Tongue (tissue), 2 donors: ENCODE results near the gene GBP1. TPM values are rescaled to one million over a fixed set of nuclear protein-coding genes. Genes with fewer than 3 reads are reported as not detected.
"Not testable (repeated sequence)": the region's sequence is repeated elsewhere in the genome, so short reads cannot be mapped to it uniquely, and the experiment has no call there.

Source experiments
- DNase-seq: peaks from one replicate; pipeline ENCODE4 v3.0.0-alpha.2; 2015
- total RNA-seq: library from RNA; depleted of rRNA; stranded (reverse); fragments of >200 nt; gene quantifications from one replicate; pipeline ENCODE4 v1.2.3, GENCODE V29; 2014

GBP1 gene
- total RNA-seq, 1 donor from 2014 or later, result 13.2 TPM

- no peak for DNase-seq
Measured at GRCh38 chr1:89051300-89051954, 13.6 kb downstream of the GBP1 start.

DNA sequence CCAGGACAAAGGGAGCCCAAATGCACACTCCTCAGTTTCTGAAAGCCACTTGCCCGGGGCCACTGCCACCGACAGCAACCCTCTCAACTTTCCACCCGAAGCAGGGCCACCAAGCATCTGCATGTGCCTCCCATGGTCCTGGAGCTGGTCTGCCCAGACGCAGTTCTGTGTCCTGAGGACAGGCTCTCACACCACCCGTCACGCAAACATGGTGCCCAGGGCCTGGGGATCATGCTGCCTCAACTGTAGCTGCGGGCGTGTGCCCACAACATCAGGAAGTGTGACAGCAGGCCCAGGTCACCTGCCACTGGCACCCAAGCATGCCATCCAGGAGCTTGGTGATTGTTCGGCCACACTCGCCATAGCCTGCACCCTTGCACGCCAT lies 14.4 kb downstream of the GBP1 start:
- DNase-seq, result no peak

GRCh38 chr1:89049901-89050648 lies 14.9 kb downstream of the GBP1 start:
- not testable (repeated sequence) for DNase-seq

DNA sequence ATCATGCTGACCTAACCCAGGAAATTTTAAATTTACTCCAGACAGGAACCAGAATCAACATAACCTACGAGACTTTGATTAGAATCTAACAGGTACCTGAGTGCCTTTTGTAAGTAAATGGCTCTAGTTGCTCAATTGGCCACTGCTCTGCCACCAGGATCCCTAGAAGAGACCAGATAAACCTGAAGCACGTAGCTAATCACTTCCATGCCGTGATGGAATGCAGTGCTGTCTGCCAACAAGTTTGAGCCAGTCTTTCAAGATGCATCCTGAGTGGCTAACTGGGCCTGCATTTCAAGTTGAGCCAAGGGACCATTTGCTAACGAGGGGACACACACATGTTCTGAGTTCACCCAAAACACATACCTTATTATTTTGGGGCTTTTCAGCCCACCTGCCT lies 15.8 kb downstream of the GBP1 start:
- not testable (repeated sequence) for DNase-seq

- DNase-seq, result no peak
Measured at GRCh38 chr1:89047734-89048133, 17.3 kb downstream of the GBP1 start.

DNA sequence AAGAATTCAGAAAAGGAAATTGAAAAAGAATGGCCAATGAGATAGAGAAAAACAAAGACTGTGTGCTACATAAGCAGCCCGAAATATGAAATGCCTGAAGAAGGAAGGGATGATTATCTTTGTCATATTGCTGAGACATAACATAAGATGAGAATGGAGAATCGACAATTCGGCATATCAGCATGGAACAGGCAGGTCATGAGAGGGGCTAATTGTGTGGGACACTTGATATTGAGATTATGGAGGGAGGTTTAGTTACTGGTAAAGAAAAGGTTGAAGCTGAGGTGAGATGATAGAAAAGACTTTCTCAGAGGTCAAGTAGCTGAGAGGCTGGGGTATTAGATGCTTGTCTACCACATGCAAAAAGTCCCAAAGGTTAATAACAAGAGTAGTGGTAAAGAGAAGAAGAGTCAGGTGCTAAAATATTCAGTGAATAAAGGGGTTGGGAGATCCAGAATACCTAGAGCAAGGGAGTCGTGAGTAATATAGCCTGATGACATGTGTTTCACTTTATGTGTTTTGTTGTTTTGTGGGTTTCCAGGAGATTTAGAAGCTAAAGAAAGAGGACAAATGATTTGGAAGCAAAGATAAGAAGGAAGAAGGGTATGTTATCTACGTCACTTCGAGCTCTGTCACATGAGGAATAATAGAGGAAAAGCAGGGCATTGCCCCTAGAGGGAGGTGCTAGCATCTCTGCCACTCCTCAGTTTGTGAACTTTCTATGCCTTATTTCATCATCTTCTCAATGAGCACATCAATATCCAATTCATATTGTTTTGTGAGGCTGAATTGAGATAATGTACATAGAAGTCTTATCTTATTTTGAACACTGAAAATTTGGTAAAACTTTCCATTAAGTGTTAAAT lies 18.5 kb downstream of the GBP1 start:
- not testable (repeated sequence) for DNase-seq

DNA sequence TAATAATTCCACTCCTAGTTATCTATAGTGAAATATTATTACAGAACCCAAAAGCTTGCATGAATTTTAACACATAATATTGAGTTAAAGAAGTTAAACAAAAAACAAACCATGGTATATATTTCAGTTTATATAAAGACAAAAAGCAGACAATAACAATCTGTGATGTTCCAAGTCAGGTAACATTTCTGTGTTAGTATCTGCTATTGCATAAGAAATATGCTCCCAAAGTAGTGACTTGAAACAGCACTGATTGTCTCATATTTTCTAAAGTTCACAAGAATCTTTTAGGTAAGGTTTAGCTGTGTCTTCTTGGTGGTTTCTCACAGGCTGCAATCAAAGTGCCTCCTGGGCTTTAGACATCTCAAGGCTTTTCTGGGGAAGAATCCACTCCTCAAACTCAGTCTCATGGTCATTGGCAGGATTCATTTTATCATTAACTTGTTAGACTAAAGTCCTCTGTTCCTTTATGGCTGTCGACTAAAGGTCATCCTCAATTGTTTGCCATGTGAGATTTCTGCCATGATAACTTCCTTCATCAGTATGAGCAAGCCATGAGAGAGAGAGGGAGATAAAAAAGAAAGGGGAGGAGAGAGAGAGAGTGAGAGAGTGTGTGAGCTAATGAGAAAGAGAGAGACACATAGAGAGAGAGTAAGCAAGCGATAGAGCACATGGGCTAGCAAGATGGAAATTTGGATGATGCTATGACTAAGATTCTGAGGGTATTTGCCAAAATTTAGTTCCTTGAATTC lies 19.9 kb downstream of the GBP1 start:
- DNase-seq, result no peak

GRCh38 chr1:89043940-89044339 lies 21.1 kb downstream of the GBP1 start:
- no peak for DNase-seq

- DNase-seq, result no peak
Measured at GRCh38 chr1:89042491-89042890, 22.5 kb downstream of the GBP1 start.

DNA sequence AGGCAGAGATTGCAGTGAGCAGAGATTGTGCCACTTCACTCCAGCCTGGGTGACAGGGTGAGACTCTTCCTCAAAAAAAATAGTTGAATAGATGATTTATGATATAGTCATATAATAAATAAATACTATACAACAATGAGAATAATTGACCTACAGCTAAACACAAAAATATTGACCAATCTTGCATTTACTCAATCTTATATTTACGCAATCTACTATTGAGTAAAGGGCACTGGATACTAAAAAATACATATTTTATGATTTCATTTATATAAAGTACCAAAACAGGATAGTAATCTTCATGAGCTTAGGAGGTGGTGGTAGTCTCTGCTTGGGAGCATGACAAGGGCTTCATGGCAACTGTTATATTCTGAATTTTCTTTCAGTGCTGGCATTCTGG lies 23.3 kb downstream of the GBP1 start:
- DNase-seq, result no peak

DNA sequence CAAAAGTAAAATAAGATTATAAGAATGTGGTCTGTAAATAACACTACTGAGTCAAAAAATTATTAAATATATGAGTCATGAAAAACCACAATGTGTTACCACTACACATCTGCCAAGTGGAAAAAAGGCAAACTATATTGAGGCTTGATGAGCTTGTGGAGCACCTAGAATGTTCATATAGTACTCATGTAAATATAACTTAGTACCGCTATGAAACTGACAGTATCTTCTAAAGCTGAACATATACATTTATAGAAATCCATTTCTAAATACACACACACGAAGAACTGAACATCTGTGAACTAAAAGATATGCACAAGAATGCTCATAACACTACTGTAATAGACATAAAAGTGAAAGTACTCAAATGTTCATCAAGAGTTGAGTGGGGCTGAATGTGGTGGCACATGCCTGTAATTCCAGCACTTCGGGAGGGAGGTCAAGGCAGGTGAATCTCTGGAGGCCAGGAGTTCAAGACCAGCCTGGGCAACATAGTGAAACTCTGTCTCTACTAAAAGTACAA lies 23.8 kb downstream of the GBP1 start:
- no peak for DNase-seq

DNA sequence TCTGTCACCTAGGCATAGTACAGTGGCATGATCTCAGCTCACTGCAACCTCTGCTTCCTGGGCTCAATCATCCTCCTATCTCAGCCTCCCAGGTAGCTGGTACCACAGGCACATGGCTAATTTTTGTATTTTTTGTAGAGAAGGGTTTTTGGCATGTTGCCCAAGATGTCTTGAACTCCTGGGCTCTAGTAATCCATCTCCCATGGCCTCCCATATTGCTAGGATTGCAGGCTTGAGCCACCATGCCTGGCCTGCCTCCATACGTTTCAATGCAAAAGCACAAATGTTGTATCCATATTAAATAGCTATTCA lies 24.7 kb downstream of the GBP1 start:
- no peak for DNase-seq

DNA sequence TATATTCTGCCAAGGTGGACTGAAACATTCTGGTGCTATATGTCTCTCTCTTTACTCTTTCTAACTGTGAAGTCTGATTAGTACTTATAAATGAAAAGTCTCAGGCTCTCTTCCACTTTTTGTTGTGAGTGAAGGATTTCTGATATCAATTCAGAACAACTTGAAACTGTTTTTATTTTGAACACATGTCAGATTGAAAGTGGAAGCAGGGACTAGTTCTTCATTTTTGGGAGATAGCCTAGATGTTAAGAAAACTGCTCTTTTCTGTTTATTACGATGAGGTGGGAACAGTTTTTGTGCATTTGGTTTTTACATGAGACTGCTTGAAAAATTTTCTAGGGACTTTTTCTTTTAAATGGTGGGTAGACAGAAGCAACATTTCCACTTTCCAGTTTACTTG lies 27.8 kb downstream of the GBP1 start:
- no peak for DNase-seq

DNA sequence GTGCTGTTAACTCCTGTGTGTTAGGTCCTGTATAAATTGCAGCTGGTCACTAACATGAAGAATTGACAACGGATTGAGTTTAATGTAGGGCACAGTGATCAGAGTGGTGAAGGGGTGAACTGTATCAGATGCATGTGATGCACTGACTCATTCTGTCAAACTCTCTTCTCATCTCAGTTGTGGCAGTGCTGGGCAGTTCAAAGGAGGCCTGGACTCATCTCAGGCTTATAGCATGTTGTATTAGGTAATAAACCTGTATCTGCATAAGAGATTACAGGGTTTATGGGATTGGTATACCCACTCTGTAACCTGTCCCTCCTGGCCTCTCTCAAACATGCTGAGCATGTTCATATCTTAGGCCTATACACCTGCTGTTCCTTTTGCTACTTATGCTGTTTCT lies 29.9 kb downstream of the GBP1 start:
- no peak for DNase-seq

GRCh38 chr1:89034004-89034403 lies 31.0 kb downstream of the GBP1 start:
- not testable (repeated sequence) for DNase-seq

DNA sequence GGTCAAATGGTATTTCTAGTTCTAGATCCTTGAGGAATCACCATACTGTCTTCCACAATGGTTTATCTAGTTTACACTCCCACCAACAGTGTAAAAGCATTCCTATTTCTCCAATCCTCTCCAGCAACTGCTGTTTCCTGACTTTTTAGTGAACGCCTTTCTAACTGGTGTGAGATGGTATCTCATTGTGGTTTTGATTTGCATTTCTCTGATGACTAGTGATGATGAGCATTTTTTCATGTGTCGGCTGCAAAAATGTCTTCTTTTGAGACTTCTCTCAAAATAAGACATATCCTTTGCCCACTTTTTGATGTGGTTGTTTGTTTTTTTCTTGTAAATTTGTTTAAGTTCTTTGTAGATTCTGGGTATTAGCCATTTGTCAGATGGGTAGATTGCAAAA lies 36.0 kb downstream of the GBP1 start:
- not testable (repeated sequence) for DNase-seq

GRCh38 chr1:89025928-89026327 lies 39.1 kb downstream of the GBP1 start:
- DNase-seq, result no peak

DNA sequence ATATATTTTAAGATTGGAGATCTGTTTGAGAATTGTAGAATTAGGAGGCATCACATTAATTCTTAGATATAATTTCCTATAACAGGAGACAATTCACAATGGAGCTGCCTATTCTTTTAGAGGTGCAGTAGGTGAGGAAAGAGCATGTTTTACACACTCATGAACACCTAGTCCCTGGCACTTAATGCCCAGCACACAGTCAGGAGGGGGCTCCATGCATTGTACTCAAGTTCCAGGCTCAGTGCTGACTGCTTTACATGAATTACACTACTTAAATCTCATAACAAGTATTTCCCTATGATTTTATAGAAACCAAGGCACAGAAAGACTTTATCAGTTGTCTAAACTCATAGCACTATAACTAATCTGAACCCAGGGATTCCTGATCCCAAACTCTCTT lies 42.0 kb downstream of the GBP1 start:
- DNase-seq, result no peak

DNA sequence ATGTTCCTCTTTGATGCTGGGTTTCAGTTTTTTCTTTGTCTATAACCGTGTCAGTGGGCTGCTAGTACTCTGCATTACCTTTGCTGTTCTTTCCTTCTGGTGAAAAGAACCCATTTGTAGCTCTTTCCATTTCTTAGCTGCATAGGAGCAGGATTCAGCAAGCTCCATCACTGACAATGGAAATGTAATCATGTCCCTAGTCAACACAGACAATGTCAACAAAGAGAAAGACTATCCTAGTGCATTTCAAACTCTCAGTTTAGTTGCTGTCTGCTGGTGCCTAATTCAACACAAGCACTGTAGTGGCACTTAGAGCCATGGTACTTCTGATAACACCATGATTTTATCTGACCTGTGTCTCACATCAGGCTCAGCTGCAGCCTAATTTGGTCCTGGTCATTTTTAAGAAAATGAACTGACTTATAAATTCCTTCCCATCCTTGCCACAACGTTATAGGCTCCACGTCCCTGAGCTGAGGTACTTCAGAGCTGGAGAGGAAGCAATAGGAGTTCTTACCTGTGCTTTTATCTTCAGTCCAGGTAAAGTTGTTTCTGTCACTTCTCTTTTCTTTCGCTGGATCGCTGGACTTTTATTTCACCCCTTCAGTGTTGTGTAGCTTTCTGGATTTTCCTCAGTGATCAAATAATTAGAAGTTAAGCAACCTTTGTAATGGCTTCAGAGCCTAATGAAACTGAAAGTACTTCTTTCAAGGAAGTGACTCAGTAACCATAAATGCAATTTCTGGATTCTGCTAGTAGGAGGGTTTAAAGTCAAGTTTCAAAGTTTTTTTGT lies 42.6 kb downstream of the GBP1 start, which contains the start of gene GBP3:
Gene GBP3, minus strand, starts transcription at position 700 of the 793 bp plus-strand sequence. CDS start 2,145 bp downstream, outside the sequence.
- peak; percentile 8 for DNase-seq

DNA sequence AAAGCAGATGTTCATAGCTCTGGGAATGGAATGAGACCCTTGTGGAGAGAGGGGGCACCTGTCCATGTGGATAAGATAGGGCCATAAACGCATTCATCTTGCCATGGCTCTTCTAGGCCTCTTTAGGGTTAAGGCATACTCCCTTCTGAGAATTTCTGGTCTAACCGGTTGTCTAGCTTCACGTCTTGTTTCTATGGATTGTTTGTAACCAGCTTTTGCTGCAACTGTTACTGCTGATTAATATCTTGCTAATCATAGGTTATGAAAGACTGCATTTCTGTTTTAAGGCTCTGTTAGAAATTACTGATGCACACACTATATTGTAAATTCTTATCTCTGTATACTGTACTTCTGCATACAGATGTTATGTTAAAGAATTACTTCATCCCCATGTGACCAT lies 46.7 kb downstream of the GBP1 start:
- not testable (repeated sequence) for DNase-seq

GRCh38 chr1:89008511-89008910 lies 56.5 kb downstream of the GBP1 start:
- DNase-seq, result no peak
